Measurements from ENCODE around the gene ANKRD22.
A peak's percentile ranks its signal among the peaks of the same experiment; 100 is the strongest.

The ANKRD22 gene

GRCh38 chr10:88877298-88877697 lies 25.7 kb upstream of the ANKRD22 start:
- no peak overlapping the region for H3K4me3 ChIP-seq (replicated peaks; ENCODE audit: low read depth, low read length)
- DNase-seq (ENCODE audit: extremely low read depth, low read depth): no peak
- TF ChIP-seq, protein P1, sequence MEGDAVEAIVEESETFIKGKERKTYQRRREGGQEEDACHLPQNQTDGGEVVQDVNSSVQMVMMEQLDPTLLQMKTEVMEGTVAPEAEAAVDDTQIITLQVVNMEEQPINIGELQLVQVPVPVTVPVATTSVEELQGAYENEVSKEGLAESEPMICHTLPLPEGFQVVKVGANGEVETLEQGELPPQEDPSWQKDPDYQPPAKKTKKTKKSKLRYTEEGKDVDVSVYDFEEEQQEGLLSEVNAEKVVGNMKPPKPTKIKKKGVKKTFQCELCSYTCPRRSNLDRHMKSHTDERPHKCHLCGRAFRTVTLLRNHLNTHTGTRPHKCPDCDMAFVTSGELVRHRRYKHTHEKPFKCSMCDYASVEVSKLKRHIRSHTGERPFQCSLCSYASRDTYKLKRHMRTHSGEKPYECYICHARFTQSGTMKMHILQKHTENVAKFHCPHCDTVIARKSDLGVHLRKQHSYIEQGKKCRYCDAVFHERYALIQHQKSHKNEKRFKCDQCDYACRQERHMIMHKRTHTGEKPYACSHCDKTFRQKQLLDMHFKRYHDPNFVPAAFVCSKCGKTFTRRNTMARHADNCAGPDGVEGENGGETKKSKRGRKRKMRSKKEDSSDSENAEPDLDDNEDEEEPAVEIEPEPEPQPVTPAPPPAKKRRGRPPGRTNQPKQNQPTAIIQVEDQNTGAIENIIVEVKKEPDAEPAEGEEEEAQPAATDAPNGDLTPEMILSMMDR (IDR thresholded peaks at IDR 0.05; ENCODE audit: low read depth, low read length, missing control alignments): no peak

GRCh38 chr10:88875081-88875480 lies 23.4 kb upstream of the ANKRD22 start:
- TF ChIP-seq, protein P1 (IDR thresholded peaks at IDR 0.05; ENCODE audit: low read depth, low read length, missing control alignments): no peak
- H3K4me3 ChIP-seq (replicated peaks; ENCODE audit: low read depth, low read length): no peak overlapping the region
- DNase-seq (ENCODE audit: extremely low read depth, low read depth): no peak

DNA sequence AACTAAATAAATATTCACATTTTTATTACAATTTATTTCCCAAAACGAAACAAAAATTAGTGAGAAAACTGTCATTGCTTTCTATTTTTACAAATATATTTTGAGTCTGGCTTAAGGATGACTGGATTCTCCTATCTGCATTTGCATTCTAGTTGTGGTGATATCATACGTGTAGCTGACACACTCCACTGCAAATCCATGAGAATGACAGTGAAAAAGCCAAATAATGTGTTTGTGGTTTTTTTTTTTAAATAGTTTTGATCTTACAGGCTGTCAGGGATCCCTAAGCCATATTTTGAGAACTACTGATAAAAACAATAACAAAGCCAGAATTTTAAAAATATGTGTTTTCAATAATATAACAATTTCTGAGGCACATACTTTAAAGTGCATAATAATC lies 22.6 kb upstream of the ANKRD22 start:
- TF ChIP-seq, protein P1 (IDR thresholded peaks at IDR 0.05; ENCODE audit: low read depth, low read length, missing control alignments): no peak
- H3K4me3 ChIP-seq (replicated peaks; ENCODE audit: low read depth, low read length): no peak overlapping the region
- no peak for DNase-seq (ENCODE audit: extremely low read depth, low read depth)

DNA sequence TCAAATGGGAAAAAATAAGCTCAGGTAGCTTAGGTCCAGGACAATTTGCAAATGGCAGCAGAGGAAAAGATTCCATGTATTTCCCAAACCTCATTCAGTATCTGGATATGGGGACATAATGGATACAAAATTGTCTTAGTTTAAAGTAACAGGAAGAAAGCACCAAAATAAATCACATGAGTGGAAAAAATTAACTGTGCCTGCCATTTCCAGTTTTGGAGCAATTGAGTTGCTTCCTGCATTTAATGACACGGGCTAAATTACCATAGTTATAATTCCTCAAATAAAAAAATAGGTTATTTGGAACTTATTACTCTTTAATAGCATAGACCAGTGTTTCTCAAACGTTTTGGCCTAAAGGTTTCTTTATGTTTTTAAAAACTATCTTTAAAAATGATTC lies 22.1 kb upstream of the ANKRD22 start:
- H3K4me3 ChIP-seq (replicated peaks; ENCODE audit: low read depth, low read length): no peak overlapping the region
- no peak for DNase-seq (ENCODE audit: extremely low read depth, low read depth)
- TF ChIP-seq, protein P1 (IDR thresholded peaks at IDR 0.05; ENCODE audit: low read depth, low read length, missing control alignments): no peak

DNA sequence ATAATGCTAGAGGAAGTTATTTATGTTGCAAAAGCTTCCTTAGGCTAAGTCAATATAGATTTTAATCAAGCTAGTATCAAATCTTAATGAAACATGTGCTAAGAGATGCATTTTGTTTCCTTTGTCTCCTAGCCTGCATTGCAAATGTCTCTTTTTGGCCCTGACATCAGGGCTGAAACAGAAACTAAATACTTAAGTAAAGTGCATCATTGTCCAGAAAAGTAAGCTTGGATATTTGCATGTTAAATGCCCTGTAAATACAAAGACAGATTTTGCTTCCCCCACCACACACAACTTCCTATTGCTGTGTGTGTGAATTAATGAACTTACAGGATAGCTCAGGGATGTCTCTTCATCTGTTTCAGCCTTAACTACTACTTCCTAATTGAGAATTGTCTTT lies 18.4 kb upstream of the ANKRD22 start:
- no peak overlapping the region for H3K4me3 ChIP-seq (replicated peaks; ENCODE audit: low read depth, low read length)
- TF ChIP-seq, protein P1 (IDR thresholded peaks at IDR 0.05; ENCODE audit: low read depth, low read length, missing control alignments): no peak
- DNase-seq (ENCODE audit: extremely low read depth, low read depth): no peak

GRCh38 chr10:88866454-88866853 lies 14.8 kb upstream of the ANKRD22 start:
- no peak for DNase-seq (ENCODE audit: extremely low read depth, low read depth)
- H3K4me3 ChIP-seq (replicated peaks; ENCODE audit: low read depth, low read length): no peak overlapping the region
- TF ChIP-seq, protein P1 (IDR thresholded peaks at IDR 0.05; ENCODE audit: low read depth, low read length, missing control alignments): no peak

DNA sequence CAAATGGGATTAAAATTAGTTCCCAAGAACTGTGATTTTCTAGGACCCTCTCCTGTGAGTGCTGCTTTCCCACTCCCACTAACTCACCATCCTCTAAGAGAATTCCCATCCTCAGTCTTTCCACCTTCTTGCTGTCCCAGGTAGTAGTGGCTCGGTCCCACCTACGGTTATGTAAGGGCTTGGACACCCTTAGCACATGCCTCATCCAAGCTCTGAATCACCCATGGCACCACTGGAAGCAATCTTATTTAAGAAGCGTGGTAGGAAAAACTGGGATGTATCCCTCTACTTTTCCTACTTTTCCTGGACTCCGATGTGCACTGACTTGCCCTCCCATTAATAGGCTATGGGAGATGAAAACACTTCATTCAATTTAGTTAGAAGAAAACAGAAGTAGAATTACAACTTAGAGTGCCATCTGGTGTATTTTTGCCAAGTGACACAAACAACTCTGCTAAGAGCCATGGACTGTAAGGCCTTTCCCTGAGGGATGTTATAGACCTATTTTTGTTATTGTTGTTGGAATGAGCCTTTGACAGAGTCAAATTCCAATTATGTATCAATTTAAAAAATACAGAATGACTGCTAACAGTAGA lies 13.7 kb upstream of the ANKRD22 start:
- TF ChIP-seq, protein P1 (IDR thresholded peaks at IDR 0.05; ENCODE audit: low read depth, low read length, missing control alignments): peak; percentile 13
- H3K4me3 ChIP-seq (replicated peaks; ENCODE audit: low read depth, low read length): no peak overlapping the region
- DNase-seq (ENCODE audit: extremely low read depth, low read depth): no peak
